Activated naive CD8-positive, alpha-beta T cell treated with anti-CD3 and anti-CD28 coated beads, Interleukin-2, amount 50 U/mL, for 16 hours (primary cell): ENCODE results near the gene OR2B2.

Experiments used
- DNase-seq: peaks from one replicate; pipeline ENCODE4 v3.0.0-alpha.2; 2020; ENCODE audit warnings: low read depth, low spot score

The OR2B2 gene

DNA sequence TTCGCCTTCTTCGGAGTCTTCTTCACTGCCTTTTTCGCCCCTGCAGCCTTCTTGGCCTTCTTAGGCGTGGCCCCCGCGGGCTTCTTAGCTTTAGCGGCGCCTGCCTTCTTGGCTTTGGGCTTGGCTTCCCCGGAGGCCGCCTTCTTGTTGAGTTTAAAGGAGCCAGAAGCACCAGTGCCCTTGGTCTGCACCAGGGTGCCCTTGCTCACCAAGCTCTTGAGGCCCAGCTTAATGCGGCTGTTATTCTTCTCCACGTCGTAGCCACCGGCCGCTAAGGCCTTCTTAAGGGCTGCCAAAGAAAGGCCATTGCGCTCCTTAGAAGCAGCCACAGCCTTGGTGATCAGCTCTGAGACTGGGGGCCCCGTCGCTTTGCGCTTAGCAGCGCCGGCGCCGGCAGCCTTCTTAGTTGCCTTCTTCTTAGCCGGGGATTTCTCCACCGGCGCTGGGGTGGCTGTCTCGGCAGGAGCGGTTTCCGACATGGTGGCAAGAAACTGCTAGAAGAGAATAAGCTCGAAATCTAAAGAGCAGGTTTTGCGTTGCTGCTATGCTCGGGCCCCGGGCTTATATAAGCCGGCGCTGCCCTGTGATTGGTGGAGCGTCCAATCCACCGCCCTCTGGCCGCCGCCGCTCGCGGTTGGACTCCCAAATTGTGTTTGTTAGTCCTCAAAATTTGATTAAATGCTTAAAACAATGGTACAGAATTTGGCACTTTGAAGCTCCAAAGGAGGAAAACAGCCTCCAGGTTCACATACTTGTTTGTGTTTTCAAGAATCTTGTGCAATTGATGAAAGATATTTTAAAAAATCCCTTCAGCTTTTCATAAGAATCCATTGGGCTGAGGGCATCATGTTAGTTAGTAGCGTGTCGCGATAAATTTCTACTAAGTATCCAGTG is 44.9 kb downstream of the OR2B2 start:
- DNase-seq: no peak

- DNase-seq: no peak
Measured at GRCh38 chr6:27866357-27867050, 45.7 kb downstream of the OR2B2 start.

DNA sequence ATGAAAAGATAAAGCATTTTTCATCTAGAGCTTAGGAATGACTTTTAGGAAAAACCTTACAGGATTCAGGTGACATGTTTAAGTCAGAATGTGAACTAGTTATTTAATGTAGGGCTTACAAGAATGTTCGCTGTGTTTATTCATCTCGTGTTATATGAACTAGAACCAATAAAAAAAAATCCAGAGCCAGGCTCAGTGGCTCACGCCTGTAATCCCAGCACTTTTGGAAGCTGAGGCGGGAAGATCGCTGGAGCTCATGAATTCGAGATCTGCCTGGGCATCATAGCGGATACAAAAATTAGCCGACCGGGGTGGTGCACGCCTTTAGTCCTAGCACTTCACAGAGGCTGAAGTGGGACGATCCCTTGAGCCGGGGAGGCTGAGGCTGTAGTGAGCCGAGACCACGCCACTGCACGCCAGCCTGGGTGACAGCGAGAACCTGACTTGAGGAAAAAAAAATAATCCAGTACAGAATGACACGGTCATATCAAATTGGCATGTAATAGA is 46.3 kb downstream of the OR2B2 start:
- no peak for DNase-seq

DNA sequence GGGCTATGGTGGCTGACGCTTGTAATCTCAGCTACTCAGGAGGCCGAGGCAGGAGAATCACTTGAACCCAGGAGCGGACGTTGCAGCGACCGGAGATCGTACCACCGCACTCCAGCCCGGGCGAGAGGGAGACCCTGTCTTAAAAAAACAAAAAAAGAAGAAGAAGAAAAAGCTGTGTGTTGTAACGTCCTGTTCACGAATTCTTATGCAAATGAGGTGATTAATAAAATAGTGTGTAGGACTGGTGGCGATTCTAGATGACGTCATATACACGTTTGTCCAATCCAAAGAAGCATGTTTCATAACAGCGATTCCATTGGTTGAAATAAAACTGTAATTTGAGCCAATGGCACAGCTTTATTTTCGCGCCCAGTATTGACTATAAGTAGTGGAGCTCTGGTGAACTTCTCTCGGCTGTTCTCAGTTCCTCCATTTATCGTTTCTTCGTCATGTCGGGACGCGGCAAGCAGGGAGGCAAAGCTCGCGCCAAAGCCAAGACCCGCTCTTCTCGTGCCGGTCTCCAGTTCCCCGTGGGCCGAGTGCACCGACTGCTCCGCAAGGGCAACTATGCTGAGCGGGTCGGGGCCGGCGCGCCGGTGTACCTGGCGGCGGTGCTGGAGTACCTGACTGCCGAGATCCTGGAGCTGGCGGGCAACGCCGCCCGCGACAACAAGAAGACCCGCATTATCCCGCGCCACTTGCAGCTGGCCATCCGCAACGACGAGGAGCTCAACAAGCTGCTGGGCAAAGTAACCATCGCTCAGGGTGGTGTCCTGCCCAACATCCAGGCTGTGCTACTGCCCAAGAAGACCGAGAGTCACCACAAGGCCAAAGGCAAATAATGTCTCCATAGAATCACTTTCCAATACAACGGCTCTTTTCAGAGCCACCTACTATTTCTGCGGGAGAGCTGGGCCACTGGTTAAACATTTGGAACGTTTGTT is 47.0 kb downstream of the OR2B2 start:
- no peak for DNase-seq

GRCh38 chr6:27863962-27864905 is 48.0 kb downstream of the OR2B2 start:
- DNase-seq: no peak

GRCh38 chr6:27862396-27863066 is 49.7 kb downstream of the OR2B2 start:
- DNase-seq: no peak

- DNase-seq: no peak
Measured at GRCh38 chr6:27861861-27862260, 50.3 kb downstream of the OR2B2 start.

DNA sequence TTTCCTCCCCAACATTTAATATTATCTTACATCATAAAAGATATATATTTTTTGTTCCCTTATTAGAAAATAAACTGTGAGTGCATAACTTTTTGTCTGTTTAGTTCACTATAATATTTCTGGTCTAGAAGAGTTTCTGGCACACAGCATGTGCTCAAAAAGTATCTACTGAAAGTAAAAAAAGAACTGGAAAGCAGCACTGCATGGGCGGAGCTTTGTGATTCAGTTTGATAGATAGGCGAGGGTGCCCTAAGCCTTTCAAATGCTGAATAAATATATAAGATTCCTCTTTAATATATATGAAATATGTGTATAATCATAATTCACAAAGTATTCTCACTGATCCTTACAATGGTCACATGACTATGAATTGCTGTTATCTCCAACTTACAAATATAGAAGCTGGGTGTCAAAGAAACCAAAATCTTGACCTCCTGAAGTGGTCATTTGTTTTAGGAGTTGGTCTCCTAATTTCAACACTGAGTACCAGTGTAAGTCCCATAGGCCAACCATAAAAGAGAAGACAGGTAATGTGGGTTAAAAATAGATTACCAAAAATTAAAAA is 50.8 kb downstream of the OR2B2 start:
- no peak for DNase-seq
